ENCODE results near the gene SPIRE1.

The SPIRE1 gene

GRCh38 chr18:12479982-12480381 is 177.9 kb downstream of the SPIRE1 start:
- no peak for DNase-seq

DNA sequence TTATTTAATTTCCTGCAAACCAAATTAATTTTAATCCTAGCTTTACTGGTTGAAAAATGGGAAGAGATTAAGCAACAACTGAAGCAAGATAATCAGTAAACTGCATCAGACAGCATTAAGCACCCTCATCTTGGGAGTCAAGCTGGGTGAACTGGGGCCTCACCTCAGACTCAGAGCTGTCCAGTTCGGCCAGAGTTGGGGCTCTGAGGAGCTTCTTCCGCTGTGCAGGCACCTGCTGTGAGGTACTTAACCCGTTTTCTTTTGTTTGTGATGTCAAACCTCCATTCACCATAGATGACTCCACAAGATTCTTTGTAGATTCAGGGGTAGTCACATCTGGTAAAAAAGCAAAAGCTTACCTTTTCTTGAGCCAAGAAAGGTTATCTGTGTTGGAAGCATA is 178.4 kb downstream of the SPIRE1 start:
- no peak for DNase-seq

DNA sequence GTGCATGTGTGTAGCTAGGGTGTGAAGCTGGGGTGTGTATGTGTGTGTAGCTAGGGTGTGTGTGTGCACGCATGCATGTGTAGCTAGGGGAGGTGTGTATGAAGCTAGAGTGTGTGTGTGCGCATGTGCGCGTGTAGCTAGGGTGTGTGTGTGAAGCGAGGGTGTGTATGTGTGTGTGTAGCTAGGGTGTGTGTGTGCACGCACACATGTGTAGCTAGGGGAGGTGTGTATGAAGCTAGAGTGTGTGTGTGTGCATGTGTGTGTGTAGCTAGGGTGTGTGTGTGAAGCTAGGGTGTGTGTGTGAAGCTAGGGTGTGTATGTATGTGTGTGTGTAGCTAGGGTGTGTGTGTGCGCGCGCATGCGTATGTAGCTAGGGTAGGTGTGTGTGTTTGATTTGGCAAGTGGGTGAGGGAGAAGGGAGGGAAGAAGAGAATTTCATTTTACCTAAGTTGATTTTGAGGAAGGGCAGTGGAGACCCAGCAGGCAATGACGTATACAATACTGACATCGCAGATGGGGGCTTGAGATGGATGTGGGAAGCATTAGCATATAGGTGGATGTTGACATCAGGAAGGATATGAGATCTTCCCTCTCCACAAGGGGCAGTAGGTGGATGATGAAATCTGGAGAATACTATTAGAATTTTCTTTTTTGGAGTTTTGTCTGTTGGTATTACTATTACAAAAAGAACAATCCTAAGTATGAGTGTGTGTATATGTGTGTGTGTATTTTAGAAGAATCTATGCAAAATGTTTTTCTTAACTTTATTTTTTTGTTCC is 179.4 kb downstream of the SPIRE1 start:
- DNase-seq: no peak

DNA sequence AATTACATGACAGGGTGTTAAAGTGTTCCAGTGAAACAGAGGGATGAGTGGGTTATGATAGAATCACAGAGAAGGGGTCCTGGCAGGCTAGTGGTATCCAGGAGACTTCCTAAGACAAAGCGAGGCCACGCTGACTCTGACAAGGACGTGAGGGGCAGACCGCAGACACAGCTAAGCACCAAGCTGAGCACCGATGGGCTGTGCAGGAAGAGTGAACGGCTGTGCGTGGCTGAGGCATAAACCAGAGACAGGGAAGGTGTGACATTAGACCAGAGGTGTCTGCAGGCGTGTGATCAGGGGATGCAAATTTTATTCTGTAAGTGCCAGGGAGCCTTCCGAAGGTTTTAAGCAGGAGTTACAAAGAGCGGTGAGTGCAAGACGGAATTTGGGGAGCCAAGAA is 180.3 kb downstream of the SPIRE1 start:
- no peak for DNase-seq

DNA sequence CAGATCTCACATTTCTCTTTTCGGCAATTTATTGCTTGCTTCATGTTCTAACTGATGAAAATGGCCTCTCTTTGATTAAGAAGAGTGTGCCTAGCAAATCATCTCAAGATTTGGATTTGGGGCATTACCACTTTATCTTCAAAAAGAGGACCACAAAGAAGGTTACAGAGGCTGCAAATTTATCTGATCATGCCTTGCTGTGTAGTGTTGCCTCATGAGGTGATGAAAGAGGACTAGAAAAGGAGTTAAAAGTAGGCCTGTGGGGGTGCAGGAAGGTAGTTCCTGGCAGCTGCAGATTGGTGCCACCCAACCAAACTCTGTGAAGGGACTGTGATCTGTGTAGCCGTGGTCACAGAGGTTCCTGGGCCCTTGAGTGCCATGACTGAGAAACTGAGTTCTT is 181.0 kb downstream of the SPIRE1 start:
- DNase-seq: no peak

- no peak for DNase-seq
Observed at GRCh38 chr18:12474876-12475275, 183.0 kb downstream of the SPIRE1 start.

DNA sequence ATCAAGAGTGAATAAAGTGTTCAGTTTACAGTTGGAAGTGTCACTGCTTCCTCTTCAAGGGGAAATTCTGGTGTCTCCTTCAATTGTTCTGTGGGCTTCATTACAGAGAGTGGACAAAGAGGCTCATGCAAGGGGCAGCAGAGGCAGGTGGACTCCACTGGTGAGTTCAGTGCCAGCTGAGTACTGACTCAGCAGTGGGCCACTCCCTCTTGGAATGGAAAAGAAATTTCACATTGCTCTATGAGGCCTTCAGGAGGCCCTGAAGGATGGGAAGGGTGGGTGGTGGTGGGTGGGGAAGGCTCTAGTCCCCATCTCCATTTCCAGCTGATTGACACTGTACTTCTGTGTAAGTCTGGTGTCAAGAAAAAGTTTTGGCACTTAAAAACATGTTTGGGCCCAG is 183.8 kb downstream of the SPIRE1 start:
- no peak for DNase-seq

GRCh38 chr18:12470382-12471075 is 187.4 kb downstream of the SPIRE1 start:
- DNase-seq: no peak

DNA sequence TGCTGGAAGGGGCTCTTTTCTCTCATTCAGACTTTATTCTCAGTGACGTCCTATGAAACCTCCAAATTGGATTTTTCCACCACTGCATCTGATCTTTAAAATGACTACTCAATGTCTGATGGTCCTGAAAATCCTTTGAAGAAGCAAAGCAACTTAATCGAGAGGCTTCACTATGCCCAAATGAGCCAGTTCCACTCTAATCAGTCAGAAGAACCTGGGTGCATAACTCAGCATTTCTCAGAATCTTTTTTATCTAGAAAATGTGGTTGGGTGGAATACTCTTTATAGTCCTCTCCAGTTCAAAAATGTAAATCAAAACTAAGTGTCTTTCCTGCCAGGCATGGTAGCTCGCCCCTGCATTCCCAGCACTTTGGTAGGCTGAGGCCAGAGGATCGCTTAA is 189.5 kb downstream of the SPIRE1 start:
- no peak for DNase-seq

DNA sequence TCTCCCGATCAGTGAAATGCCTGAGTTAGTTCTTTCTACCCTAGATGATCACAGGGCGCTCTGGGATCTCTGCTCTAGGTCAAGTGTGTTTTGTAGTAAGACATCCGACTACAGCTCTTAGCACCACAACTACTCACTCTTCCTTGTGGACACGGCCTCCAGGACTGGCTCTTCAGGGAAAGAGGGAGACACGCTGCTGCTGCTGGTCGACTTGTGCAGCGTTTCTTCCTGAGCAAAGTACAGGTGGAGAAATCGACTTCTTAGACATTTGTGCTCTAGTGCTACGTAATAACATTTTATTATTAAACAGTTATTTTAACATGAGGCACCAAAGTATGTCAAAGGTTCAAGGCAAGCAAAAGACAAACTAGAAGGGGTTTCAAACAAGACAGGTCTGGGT is 193.2 kb downstream of the SPIRE1 start:
- DNase-seq: no peak

GRCh38 chr18:12463191-12463590 is 194.7 kb downstream of the SPIRE1 start:
- DNase-seq: no peak

- DNase-seq: no peak
Observed at GRCh38 chr18:12462242-12462641, 195.7 kb downstream of the SPIRE1 start.

DNA sequence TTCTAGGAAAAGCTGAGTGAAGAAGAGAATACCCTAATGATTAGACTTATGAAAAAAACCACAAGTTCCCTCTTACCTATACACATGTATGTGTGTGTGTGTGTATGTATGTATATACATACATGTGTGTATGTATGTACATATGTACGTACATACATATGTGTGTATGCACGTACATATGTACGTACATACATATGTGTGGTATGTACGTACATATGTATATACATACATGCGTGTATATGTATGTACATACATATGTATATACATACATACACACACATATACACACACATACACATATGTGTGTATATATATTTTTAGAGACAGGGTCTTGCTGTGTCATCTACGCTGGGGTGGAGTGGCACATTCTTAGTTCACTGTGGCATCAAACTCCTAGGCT is 196.6 kb downstream of the SPIRE1 start:
- DNase-seq: no peak

GRCh38 chr18:12460874-12461273 is 197.0 kb downstream of the SPIRE1 start:
- DNase-seq: no peak

DNA sequence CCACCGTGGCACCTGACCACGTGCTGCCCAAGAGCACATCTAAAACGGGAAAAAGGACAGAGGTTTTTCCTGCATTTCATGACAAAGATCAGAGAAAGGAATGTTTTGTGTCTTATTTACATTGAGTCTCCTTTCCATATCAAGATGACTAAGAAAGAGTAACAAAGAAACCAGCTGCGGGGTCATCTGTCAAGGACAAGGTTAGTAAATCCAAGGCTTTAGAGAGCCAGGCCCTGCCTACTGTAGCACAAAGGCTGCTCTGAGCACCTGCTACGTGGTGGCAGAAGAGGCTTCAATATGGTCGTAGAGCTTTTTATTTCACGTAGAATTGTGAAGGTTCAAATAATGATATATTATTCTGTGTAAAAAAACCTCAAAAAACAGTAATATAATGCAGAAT is 199.1 kb downstream of the SPIRE1 start:
- no peak for DNase-seq

- no peak for DNase-seq
Observed at GRCh38 chr18:12456441-12456840, 201.5 kb downstream of the SPIRE1 start.

GRCh38 chr18:12455496-12455895 is 202.4 kb downstream of the SPIRE1 start:
- DNase-seq: no peak

DNA sequence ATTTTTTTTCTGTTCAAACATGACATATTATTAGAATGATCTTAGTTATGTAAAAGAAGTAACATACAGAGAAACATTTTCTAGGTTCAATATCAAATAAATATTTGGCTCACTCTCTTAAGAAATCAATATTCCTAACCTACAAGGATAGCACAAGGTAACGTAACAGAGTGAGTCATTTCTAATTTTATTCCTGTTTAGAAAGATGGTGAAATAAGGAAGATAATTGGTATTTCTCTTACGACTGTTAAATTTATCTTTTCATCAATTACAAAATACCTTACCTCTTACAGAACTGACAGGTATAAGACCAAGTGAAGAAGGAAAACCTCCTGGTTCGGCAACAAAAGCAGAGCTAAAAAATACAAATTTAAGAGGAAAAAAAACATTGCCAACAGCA is 205.1 kb downstream of the SPIRE1 start:
- DNase-seq: no peak

- no peak for DNase-seq
Observed at GRCh38 chr18:12451428-12451827, 206.5 kb downstream of the SPIRE1 start.

- DNase-seq: no peak
Observed at GRCh38 chr18:12449051-12449785, 208.7 kb downstream of the SPIRE1 start.

GRCh38 chr18:12445554-12445953 is 212.4 kb downstream of the SPIRE1 start:
- no peak for DNase-seq

GRCh38 chr18:12443551-12443950 is 214.4 kb downstream of the SPIRE1 start:
- no peak for DNase-seq

GRCh38 chr18:12442946-12443345 is 215.0 kb downstream of the SPIRE1 start:
- DNase-seq: no peak

- DNase-seq: no peak
Observed at GRCh38 chr18:12441475-12442034, 216.4 kb downstream of the SPIRE1 start.

Data from stimulated activated naive CD4-positive, alpha-beta T cell treated with Interleukin-2 at 50 U/mL for 16 hours (primary cell).